B cell (primary cell): ENCODE results near the gene RBBP8NL. TPM values are rescaled to one million over a fixed set of nuclear protein-coding genes. Genes with fewer than 3 reads are reported as not detected.

Experiments used
- ATAC-seq: fragments of 200-7000 bp; cut with Tn5 transposase; one replicate; pipeline ENCODE4 v1.10.0; 2021; ENCODE audit warnings: low read depth, mild to moderate bottlenecking, moderate number of reproducible peaks, moderate library complexity
- CTCF ChIA-PET: fragments of 350-600 bp; sonication (Branson Sonifier 250); formaldehyde crosslinking; loops from one replicate; lab custom pipeline; 2021; ENCODE audit warnings: antibody characterized with exemption, inconsistent platforms; lab: Charles Lee
- POLR2A ChIA-PET: fragments of 350-600 bp; sonication (Branson Sonifier 250); formaldehyde crosslinking; loops from one replicate; lab custom pipeline; 2021; ENCODE audit warnings: antibody characterized with exemption; lab: Charles Lee
- DNase-seq: peaks from one replicate; pipeline ENCODE4 v3.0.0; 2013
- H2AFZ ChIP-seq: 2 replicates; pipeline ENCODE4 v1.6.1; 2012; ENCODE audit warnings: mild to moderate bottlenecking, low read depth, low read length; ENCODE audit not compliant: insufficient read depth, poor library complexity, severe bottlenecking
- H3K27ac ChIP-seq, 2 donors: 1 replicate in 1 of 2; 2 replicates in 1 of 2; pipeline ENCODE4 v1.5.1; 2012 to 2013; ENCODE audit warnings: low read length in 2 of 2, mild to moderate bottlenecking in 2 of 2, moderate library complexity in 1 of 2
- H3K27me3 ChIP-seq, 4 experiments: fragments of 200-600 bp in 1 of 4; sonication (generic) in 1 of 4; replicated peaks in 1 of 4; 1 replicate in 2 of 4; 2 replicates in 2 of 4; pipeline versions ENCODE4 v1.6.1 to v1.7.0; 2013 to 2016; ENCODE audit warnings: low read length in 3 of 4, mild to moderate bottlenecking in 2 of 4, mixed read lengths in 1 of 4, moderate library complexity in 1 of 4; ENCODE audit not compliant: insufficient read depth in 4 of 4, control insufficient read depth in 3 of 4; ENCODE audit errors: control extremely low read depth in 1 of 4
- H3K36me3 ChIP-seq, 2 experiments: replicated peaks in 1 of 2; 1 replicate in 1 of 2; 2 replicates in 1 of 2; pipeline versions ENCODE4 v1.6.1 to v1.7.1; 2013; ENCODE audit warnings: low read length in 1 of 2; ENCODE audit not compliant: insufficient read depth in 2 of 2, control insufficient read depth in 1 of 2; ENCODE audit errors: control extremely low read depth in 1 of 2, extremely low read depth in 1 of 2
- H3K4me1 ChIP-seq, 2 donors: fragments of 200-600 bp in 1 of 2; sonication (generic) in 1 of 2; 1 replicate in 1 of 2; 2 replicates in 1 of 2; pipeline versions ENCODE4 v1.5.1 to v1.6.1; 2013 to 2017; ENCODE audit warnings: low read length in 2 of 2; ENCODE audit not compliant: control insufficient read depth in 2 of 2, insufficient read depth in 2 of 2
- H3K4me2 ChIP-seq: replicated peaks from 2 replicates; pipeline ENCODE3; 2012; ENCODE audit warnings: mild to moderate bottlenecking, low read depth, low read length; ENCODE audit not compliant: poor library complexity, severe bottlenecking
- H3K4me3 ChIP-seq, 5 experiments: fragments of 200-600 bp in 1 of 5; sonication (generic) in 1 of 5; 1 replicate in 3 of 5; 2 replicates in 2 of 5; pipeline versions ENCODE4 v1.5.1 to v1.7.0; 2011 to 2016; ENCODE audit warnings: low read length in 4 of 5, mild to moderate bottlenecking in 4 of 5, low read depth in 2 of 5, control low read depth in 1 of 5, moderate library complexity in 1 of 5; ENCODE audit not compliant: insufficient read depth in 1 of 5; ENCODE audit errors: control extremely low read depth in 1 of 5, extremely low read depth in 1 of 5
- H3K79me2 ChIP-seq: fragments of 200-600 bp; sonication (generic); one replicate; pipeline ENCODE4 v1.6.0; 2016; ENCODE audit warnings: low read length; ENCODE audit not compliant: control insufficient read depth, insufficient read depth
- H3K9ac ChIP-seq: fragments of 200-600 bp; sonication (generic); 2 replicates; pipeline ENCODE4 v1.6.1; 2017; ENCODE audit warnings: mild to moderate bottlenecking, low read length, moderate library complexity
- H3K9me3 ChIP-seq, 3 donors: one replicate each; pipeline versions ENCODE4 v1.6.1 to v1.7.1; 2013; ENCODE audit warnings: low read length in 2 of 3; ENCODE audit not compliant: control insufficient read depth in 2 of 3, insufficient read depth in 1 of 3; ENCODE audit errors: control extremely low read depth in 1 of 3
- H4K20me1 ChIP-seq: 2 replicates; pipeline ENCODE4 v1.6.0; 2012; ENCODE audit warnings: mild to moderate bottlenecking, low read length; ENCODE audit not compliant: insufficient read depth, control insufficient read depth, poor library complexity, severe bottlenecking
- H3K27ac Mint-ChIP-seq: one replicate; pipeline ENCODE4 v1.8.0; 2021; ENCODE audit warnings: mixed read lengths
- H3K27me3 Mint-ChIP-seq: one replicate; pipeline ENCODE4 v1.8.0; 2021; ENCODE audit warnings: mixed read lengths
- H3K4me1 Mint-ChIP-seq: one replicate; pipeline ENCODE4 v1.8.0; 2021; ENCODE audit warnings: mixed read lengths
- H3K4me3 Mint-ChIP-seq: one replicate; pipeline ENCODE4 v1.8.0; 2021; ENCODE audit warnings: mixed read lengths
- H3K9me3 Mint-ChIP-seq: one replicate; pipeline ENCODE4 v1.8.0; 2022; ENCODE audit warnings: mixed read lengths; ENCODE audit not compliant: insufficient read depth
- EZH2 ChIP-seq: IDR thresholded peaks from 2 replicates; pipeline ENCODE4 v1.6.1; 2012; ENCODE audit warnings: borderline replicate concordance, low read depth, mild to moderate bottlenecking, moderate library complexity, low read length; ENCODE audit not compliant: insufficient read depth, poor library complexity, severe bottlenecking
- WGBS: methylation state at CpG from one replicate; pipeline ENCODE4 v1.1.5; 2013; ENCODE audit warnings: missing lambda C conversion rate; ENCODE audit not compliant: insufficient coverage; 5-methylcytosine and 5-hydroxymethylcytosine counted together
- intact Hi-C: fragments of 100-400 bp; cut with micrococcal nuclease; formaldehyde crosslinking; loops from one replicate; pipeline ENCODE4 v1.10.0; 2022
- polyA plus RNA-seq: library from polyadenylated mRNA; depleted of rRNA; stranded (reverse); fragments of >200 nt; gene quantifications from 2 replicates; pipeline ENCODE4 v1.2.3, GENCODE V29; 2012
- total RNA-seq, 2 donors: library from RNA; stranded (reverse); fragments of 120-200 nt in 1 of 2; gene quantifications; 1 replicate in 1 of 2; 2 replicates in 1 of 2; pipeline versions ENCODE4 v1.2.3 to v1.2.4, GENCODE V29; 2013 to 2022
- TF ChIP-seq, protein P1 (sequence below): fragments of 200-600 bp; IDR thresholded peaks from one replicate; pipeline ENCODE4 v1.8.0; 2022; ENCODE audit warnings: antibody characterized with exemption, mild to moderate bottlenecking

The RBBP8NL gene
- total and polyA plus RNA-seq, 2 donors (not counting 1 experiment from before 2014, with no cell fraction given): not detected

DNA sequence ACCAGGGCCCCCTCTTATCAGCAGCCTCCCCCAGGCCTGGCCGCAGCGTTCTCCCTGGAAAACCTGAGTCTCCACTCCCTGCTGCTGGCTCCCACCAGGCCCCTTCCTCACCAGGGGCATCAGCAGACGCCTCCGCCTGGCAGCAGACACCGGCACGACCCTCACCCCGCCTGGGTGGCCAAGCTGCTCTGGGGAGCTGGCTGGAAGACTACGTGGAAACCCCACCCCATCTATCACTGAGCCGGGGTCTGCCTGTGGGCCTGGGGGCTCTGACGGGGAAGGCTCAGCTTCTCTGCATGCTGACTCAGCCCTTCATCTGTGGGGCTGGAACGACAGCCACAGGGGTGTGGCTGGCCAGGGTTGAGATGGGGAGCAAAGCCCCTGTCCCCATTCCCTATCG lies 19.1 kb upstream of the RBBP8NL start:
- Histone ChIP-seq H3K79me2 (no peaks in the 10 kb centered on the region), H4K20me1 (no peaks in the 10 kb centered on the region), H3K9ac (no peak overlapping the region), H3K9me3 (no peaks in the 10 kb centered on the region), H3K4me2 (no peak overlapping the region), H3K4me3 (no peak overlapping the region), H3K4me1 (no peaks in the 10 kb centered on the region), H3K36me3 (no peaks in the 10 kb centered on the region), H3K27me3 (peaks cover 0 to 2% (median 0%) of the 10 kb centered on the region in 4 experiments), H2AFZ (no peak overlapping the region), H3K27ac (no peak overlapping the region)
- CTCF ChIA-PET: no interaction called here
- Mint-ChIP-seq H3K27ac (no peak overlapping the region), H3K4me3 (no peak overlapping the region), H3K4me1 (no peaks in the 10 kb centered on the region), H3K27me3 (peaks cover 19% of the 10 kb centered on the region), H3K9me3 (no peaks in the 10 kb centered on the region)
- 72% methylated on average over 10 of the region's 12 CpGs for WGBS
- DNase-seq (no peak), ATAC-seq (no peak)
- intact Hi-C loops: no loop called here
- POLR2A ChIA-PET: no interaction called here
- no peak for TF ChIP-seq EZH2
- TF ChIP-seq, protein P1, sequence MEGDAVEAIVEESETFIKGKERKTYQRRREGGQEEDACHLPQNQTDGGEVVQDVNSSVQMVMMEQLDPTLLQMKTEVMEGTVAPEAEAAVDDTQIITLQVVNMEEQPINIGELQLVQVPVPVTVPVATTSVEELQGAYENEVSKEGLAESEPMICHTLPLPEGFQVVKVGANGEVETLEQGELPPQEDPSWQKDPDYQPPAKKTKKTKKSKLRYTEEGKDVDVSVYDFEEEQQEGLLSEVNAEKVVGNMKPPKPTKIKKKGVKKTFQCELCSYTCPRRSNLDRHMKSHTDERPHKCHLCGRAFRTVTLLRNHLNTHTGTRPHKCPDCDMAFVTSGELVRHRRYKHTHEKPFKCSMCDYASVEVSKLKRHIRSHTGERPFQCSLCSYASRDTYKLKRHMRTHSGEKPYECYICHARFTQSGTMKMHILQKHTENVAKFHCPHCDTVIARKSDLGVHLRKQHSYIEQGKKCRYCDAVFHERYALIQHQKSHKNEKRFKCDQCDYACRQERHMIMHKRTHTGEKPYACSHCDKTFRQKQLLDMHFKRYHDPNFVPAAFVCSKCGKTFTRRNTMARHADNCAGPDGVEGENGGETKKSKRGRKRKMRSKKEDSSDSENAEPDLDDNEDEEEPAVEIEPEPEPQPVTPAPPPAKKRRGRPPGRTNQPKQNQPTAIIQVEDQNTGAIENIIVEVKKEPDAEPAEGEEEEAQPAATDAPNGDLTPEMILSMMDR: no peak

DNA sequence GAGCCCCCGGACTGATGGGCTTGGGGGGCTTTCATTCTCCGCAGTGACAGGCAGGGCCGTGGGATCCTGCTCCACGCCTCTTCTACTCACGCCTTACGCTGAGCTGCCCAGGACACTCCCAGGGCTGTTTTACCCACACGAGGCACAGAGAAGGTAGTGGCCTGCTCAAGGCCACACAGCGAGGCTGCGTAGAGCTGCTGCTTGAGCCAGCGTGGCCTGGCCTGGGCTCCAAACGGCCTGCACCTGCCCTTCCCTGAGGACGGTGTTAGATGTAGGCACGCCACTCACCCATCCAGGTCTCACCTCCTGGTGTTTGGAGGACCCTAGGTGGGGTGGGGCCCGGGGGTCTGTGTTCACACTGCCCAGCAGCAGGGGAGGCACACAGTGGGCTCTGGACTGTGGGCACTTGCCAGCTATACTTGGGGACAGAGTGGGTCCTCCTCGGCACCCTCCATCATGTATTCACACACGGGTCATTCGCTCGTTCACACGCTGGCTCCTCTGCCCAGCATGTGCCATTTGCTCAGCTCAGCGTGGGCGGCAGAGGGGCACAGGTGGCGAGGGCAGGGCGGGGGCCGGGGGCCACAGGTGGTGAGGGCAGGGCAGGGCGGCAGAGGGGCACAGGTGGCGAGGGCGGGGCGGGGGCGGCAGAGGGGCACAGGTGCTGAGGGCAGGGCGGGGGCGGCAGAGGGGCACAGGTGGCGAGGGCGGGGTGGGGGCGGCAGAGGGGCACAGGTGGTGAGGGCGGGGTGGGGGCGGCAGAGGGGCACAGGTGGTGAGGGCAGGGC lies 18.4 kb upstream of the RBBP8NL start:
- ATAC-seq: no peak

More for the DNA sequence above, 18.4 kb upstream of the RBBP8NL start:
- H3K9ac ChIP-seq: no peak overlapping the region
- no peak for TF ChIP-seq EZH2
- TF ChIP-seq, protein P1: no peak
- ChIA-PET POLR2A (no interaction called here), CTCF (no interaction called here)
- no peak overlapping the region for H3K4me3 Mint-ChIP-seq
- no peak overlapping the region for H3K27ac Mint-ChIP-seq
- H3K4me1 ChIP-seq: no peaks in the 10 kb centered on the region
- no peak overlapping the region for H3K4me2 ChIP-seq
- peaks cover 0 to 7% (median 0%) of the 10 kb centered on the region in 4 experiments for H3K27me3 ChIP-seq
- H3K9me3 Mint-ChIP-seq: no peaks in the 10 kb centered on the region
- no peak overlapping the region for H3K27ac ChIP-seq
- intact Hi-C loops: no loop called here
- H3K27me3 Mint-ChIP-seq: peaks cover 22% of the 10 kb centered on the region
- no peaks in the 10 kb centered on the region for H3K9me3 ChIP-seq
- H4K20me1 ChIP-seq: no peaks in the 10 kb centered on the region
- H3K4me1 Mint-ChIP-seq: no peaks in the 10 kb centered on the region
- H3K79me2 ChIP-seq: no peaks in the 10 kb centered on the region
- DNase-seq: no peak
- H3K4me3 ChIP-seq: no peak overlapping the region
- no peak overlapping the region for H2AFZ ChIP-seq
- no peaks in the 10 kb centered on the region for H3K36me3 ChIP-seq
- WGBS: 90% methylated on average over 24 of the region's 36 CpGs
